Neural progenitor cell (in vitro differentiated cells): Measurements from ENCODE around the gene PLPPR2.

Experiments used
- CTCF ChIP-seq: fragments of 200-600 bp; sonication (generic); IDR thresholded peaks from 2 replicates; pipeline ENCODE4 v1.5.1; 2017; ENCODE audit warnings: antibody characterized with exemption, mild to moderate bottlenecking
- EZH2 ChIP-seq: fragments of 200-600 bp; sonication (generic); IDR thresholded peaks from 2 replicates; pipeline ENCODE4 v1.6.1; 2017; ENCODE audit warnings: antibody characterized with exemption, mild to moderate bottlenecking, moderate library complexity
- EZH2phosphoT487 ChIP-seq: fragments of 200-600 bp; sonication (generic); IDR thresholded peaks from 2 replicates; pipeline ENCODE4 v1.6.1; 2017; ENCODE audit warnings: antibody characterized with exemption

- TF ChIP-seq CTCF (no peak), EZH2phosphoT487 (no peak), EZH2 (no peak)
Observed at GRCh38 chr19:11325544-11325943, 29.7 kb upstream of the PLPPR2 start.
